HG03378 (cell line): ENCODE data around the gene APOM.

Source experiments
- ATAC-seq: cut with Tn5 transposase; IDR thresholded peaks from one replicate; pipeline ENCODE4 v1.9.1; 2021; ENCODE audit warnings: mild to moderate bottlenecking, moderate library complexity; ENCODE audit not compliant: unreplicated experiment

APOM gene

GRCh38 chr6:31677955-31678354 is 22.3 kb downstream of the APOM start:
- no peak for ATAC-seq

GRCh38 chr6:31680226-31681134 is 24.8 kb downstream of the APOM start, which contains the start of gene LY6G5C:
Gene LY6G5C, minus strand, starts transcription at chr6:31681067. Its CDS starts 694 bp downstream, at chr6:31680373.
- no peak for ATAC-seq

GRCh38 chr6:31681135-31681671 is 25.5 kb downstream of the APOM start:
- no peak for ATAC-seq

GRCh38 chr6:31683591-31683990 is 27.9 kb downstream of the APOM start:
- ATAC-seq: no peak

- no peak for ATAC-seq
These were observed 30.8 kb downstream of the APOM start for GRCh38 chr6:31686483-31686882.

- ATAC-seq: no peak
These were observed 31.6 kb downstream of the APOM start for GRCh38 chr6:31687321-31687720.

GRCh38 chr6:31687860-31688693 is 32.4 kb downstream of the APOM start:
- no peak for ATAC-seq

GRCh38 chr6:31689249-31690110 is 33.8 kb downstream of the APOM start:
- no peak for ATAC-seq

GRCh38 chr6:31690231-31691077 is 34.8 kb downstream of the APOM start:
- ATAC-seq: no peak

- no peak for ATAC-seq
These were observed 35.4 kb downstream of the APOM start for GRCh38 chr6:31691078-31691463.

GRCh38 chr6:31691564-31692108 is 35.9 kb downstream of the APOM start:
- ATAC-seq: no peak

- ATAC-seq: no peak
These were observed 36.7 kb downstream of the APOM start for GRCh38 chr6:31692353-31692752.

GRCh38 chr6:31692886-31693285 is 37.2 kb downstream of the APOM start:
- no peak for ATAC-seq

- no peak for ATAC-seq
These were observed 37.8 kb downstream of the APOM start for GRCh38 chr6:31693535-31693934.

- ATAC-seq: no peak
These were observed 41.9 kb downstream of the APOM start for GRCh38 chr6:31697555-31697954.

GRCh38 chr6:31700740-31701401 is 45.2 kb downstream of the APOM start:
- ATAC-seq: no peak

- ATAC-seq: no peak
These were observed 46.1 kb downstream of the APOM start for GRCh38 chr6:31701666-31702404.

- ATAC-seq: no peak
These were observed 46.7 kb downstream of the APOM start for GRCh38 chr6:31702405-31702818.
